ENCODE results near the gene HSPBP1.

HSPBP1 gene

GRCh38 chr19:55244004-55244680 is 35.8 kb downstream of the HSPBP1 start:
- no peaks in the 10 kb centered on the region for H3K27me3 ChIP-seq (ENCODE audit: insufficient read depth, low read length)
- no peaks in the 10 kb centered on the region for H3K9me3 ChIP-seq (ENCODE audit: low read length)
- H2AFZ ChIP-seq (ENCODE audit: low read length) = no peak overlapping the region
- no peak overlapping the region for H3K4me3 ChIP-seq (ENCODE audit: low read depth, low read length, poor library complexity, severe bottlenecking)
- peaks cover 98% of the 10 kb centered on the region for H3K36me3 ChIP-seq (ENCODE audit: insufficient read depth, low read length)
- H3K4me2 ChIP-seq (ENCODE audit: low read length) = no peak overlapping the region
- no peak overlapping the region for H3K9ac ChIP-seq (ENCODE audit: low read length)
- no peaks in the 10 kb centered on the region for H3K4me1 ChIP-seq (ENCODE audit: insufficient read depth, low read length, severe bottlenecking)
- TF ChIP-seq CTCF (IDR thresholded peaks at IDR 0.05; ENCODE audit: low read length) (no peak), EZH2 (IDR thresholded peaks at IDR 0.05; ENCODE audit: borderline replicate concordance, low read length) (no peak)
- no peak overlapping the region for H3K27ac ChIP-seq (ENCODE audit: low read depth, low read length, poor library complexity, severe bottlenecking)
- peaks cover 16% of the 10 kb centered on the region for H3K79me2 ChIP-seq (ENCODE audit: insufficient read depth, low read length)
- H3F3A ChIP-seq (ENCODE audit: insufficient read depth, low read length) = no peaks in the 10 kb centered on the region
- H4K20me1 ChIP-seq (ENCODE audit: insufficient read depth, low read length) = no peaks in the 10 kb centered on the region
- H3K9me2 ChIP-seq (ENCODE audit: low read depth, low read length) = no peaks in the 10 kb centered on the region

GRCh38 chr19:55242517-55242916 is 37.4 kb downstream of the HSPBP1 start:
- no peaks in the 10 kb centered on the region for H3K27me3 ChIP-seq (ENCODE audit: insufficient read depth, low read length)
- peaks cover 99% of the 10 kb centered on the region for H3K36me3 ChIP-seq (ENCODE audit: insufficient read depth, low read length)
- no peaks in the 10 kb centered on the region for H4K20me1 ChIP-seq (ENCODE audit: insufficient read depth, low read length)
- H3K9me2 ChIP-seq (ENCODE audit: low read depth, low read length) = no peaks in the 10 kb centered on the region
- H3K9ac ChIP-seq (ENCODE audit: low read length) = no peak overlapping the region
- H3K4me3 ChIP-seq (ENCODE audit: low read depth, low read length, poor library complexity, severe bottlenecking) = no peak overlapping the region
- no peaks in the 10 kb centered on the region for H3K4me1 ChIP-seq (ENCODE audit: insufficient read depth, low read length, severe bottlenecking)
- no peaks in the 10 kb centered on the region for H3F3A ChIP-seq (ENCODE audit: insufficient read depth, low read length)
- H2AFZ ChIP-seq (ENCODE audit: low read length) = no peak overlapping the region
- 0 out of 2 replicates have a peak, but pooled peaks cover 1% of the 10 kb centered on the region for H3K79me2 ChIP-seq (ENCODE audit: insufficient read depth, low read length)
- no peak overlapping the region for H3K27ac ChIP-seq (ENCODE audit: low read depth, low read length, poor library complexity, severe bottlenecking)
- TF ChIP-seq CTCF (IDR thresholded peaks at IDR 0.05; ENCODE audit: low read length) (no peak), EZH2 (IDR thresholded peaks at IDR 0.05; ENCODE audit: borderline replicate concordance, low read length) (no peak)
- H3K4me2 ChIP-seq (ENCODE audit: low read length) = no peak overlapping the region
- no peaks in the 10 kb centered on the region for H3K9me3 ChIP-seq (ENCODE audit: low read length)

- no peaks in the 10 kb centered on the region for H4K20me1 ChIP-seq (ENCODE audit: insufficient read depth, low read length)
- H3K79me2 ChIP-seq (ENCODE audit: insufficient read depth, low read length) = no peaks in the 10 kb centered on the region
- H3K4me1 ChIP-seq (ENCODE audit: insufficient read depth, low read length, severe bottlenecking) = no peaks in the 10 kb centered on the region
- no peaks in the 10 kb centered on the region for H3K9me2 ChIP-seq (ENCODE audit: low read depth, low read length)
- H3K27ac ChIP-seq (ENCODE audit: low read depth, low read length, poor library complexity, severe bottlenecking) = no peak overlapping the region
- peaks cover 99% of the 10 kb centered on the region for H3K36me3 ChIP-seq (ENCODE audit: insufficient read depth, low read length)
- no peaks in the 10 kb centered on the region for H3F3A ChIP-seq (ENCODE audit: insufficient read depth, low read length)
- H3K9ac ChIP-seq (ENCODE audit: low read length) = no peak overlapping the region
- H3K9me3 ChIP-seq (ENCODE audit: low read length) = no peaks in the 10 kb centered on the region
- no peak overlapping the region for H2AFZ ChIP-seq (ENCODE audit: low read length)
- no peak overlapping the region for H3K4me2 ChIP-seq (ENCODE audit: low read length)
- H3K4me3 ChIP-seq (ENCODE audit: low read depth, low read length, poor library complexity, severe bottlenecking) = no peak overlapping the region
- H3K27me3 ChIP-seq (ENCODE audit: insufficient read depth, low read length) = no peaks in the 10 kb centered on the region
- TF ChIP-seq EZH2 (IDR thresholded peaks at IDR 0.05; ENCODE audit: borderline replicate concordance, low read length) (no peak), CTCF (IDR thresholded peaks at IDR 0.05; ENCODE audit: low read length) (no peak)
Observed at GRCh38 chr19:55241935-55242464, 37.9 kb downstream of the HSPBP1 start.
